IMR-90 (cell line): ENCODE measurements around the gene IL5RA.

Experiments
- CEBPB ChIP-seq: IDR thresholded peaks from 2 replicates; pipeline ENCODE4 v1.6.1; 2012; ENCODE audit warnings: low read depth, low read length, improper control_type of control experiment
- CHD1 ChIP-seq: IDR thresholded peaks from 2 replicates; pipeline ENCODE4 v1.6.1; 2012; ENCODE audit warnings: low read depth, low read length, improper control_type of control experiment
- CTCF ChIP-seq: conservative IDR thresholded peaks from 2 replicates; pipeline ENCODE4 v1.5.1; 2012; ENCODE audit warnings: mild to moderate bottlenecking, low read depth, low read length, improper control_type of control experiment

GRCh38 chr3:3105246-3105645 is 4.9 kb downstream of the IL5RA start:
- TF ChIP-seq CHD1 (no peak), CTCF (no peak), CEBPB (no peak)
